ELR (cell line): ENCODE measurements around the gene CSF3R.

Source experiments
- DNase-seq: peaks from one replicate; pipeline ENCODE4 v3.0.0-alpha.2; 2015; ENCODE audit warnings: low read depth

CSF3R gene

DNA sequence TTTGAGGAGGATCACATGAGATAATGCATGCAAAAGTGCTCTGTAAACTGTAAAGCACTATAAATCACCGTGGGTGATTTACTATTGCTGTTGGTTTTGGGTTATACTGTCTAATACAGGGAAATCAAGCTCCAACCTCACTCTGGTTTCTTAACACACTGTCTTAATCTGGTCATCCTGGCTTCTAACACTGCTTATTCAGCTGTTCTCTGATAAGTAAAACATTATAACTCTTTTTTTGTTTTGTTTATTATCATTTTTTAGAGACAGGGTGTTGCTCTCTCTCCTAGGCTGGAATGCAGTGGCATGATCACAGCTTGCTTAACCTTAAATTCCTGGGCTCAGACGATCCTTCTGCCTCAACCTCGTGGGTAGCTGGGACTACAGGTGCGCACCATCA, 63.1 kb downstream of the CSF3R start:
- DNase-seq = no peak

DNA sequence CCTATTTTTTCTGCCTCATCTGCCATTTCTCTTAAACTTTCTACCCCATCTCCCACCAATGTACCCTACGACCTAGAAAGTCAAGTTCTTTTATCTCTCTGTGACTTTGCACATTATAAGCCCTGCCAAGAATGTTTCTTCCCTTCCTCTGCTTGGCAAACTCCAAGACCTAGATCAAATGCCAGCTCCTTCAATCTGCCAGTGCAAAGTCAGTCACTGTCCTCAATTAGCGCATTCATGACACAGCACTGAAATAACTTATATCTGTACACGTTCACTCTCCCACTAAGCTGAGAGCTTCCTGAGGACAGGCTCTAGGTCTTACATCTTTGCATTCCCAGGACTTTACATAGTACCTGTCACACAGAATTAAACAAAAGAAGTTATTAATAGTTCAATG, 63.6 kb downstream of the CSF3R start:
- DNase-seq = no peak

DNA sequence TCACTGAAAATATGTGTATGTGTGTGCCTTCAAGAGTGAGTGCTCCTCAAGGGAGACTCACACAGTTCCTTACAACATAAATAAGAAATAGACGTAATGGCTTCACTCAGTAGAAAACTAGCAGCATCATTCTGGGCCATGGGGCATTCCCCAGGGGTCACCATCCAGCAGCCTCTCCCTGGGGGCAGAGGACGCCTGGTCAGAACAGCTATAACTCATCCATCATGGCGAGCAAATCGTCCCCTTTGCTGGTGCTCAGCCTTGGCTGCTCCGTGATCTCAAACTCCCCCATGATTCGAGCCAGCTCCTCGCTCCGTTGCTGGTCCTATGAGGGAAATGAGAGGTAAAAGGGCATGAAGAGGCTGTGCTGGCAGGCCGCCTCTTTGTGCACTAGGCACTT, 64.8 kb downstream of the CSF3R start:
- no peak for DNase-seq
